Testis (tissue), 2 donors: ENCODE measurements around the gene AIG1.

Experiments
- POLR2A ChIP-seq: fragments of 450-650 bp; IDR thresholded peaks from one replicate; pipeline ENCODE4 v1.6.1; 2017; ENCODE audit warnings: antibody characterized with exemption, mild to moderate bottlenecking, moderate library complexity
- TF ChIP-seq, protein P1 (sequence below), 3 experiments: fragments of 450-650 bp in 2 of 3; fragments of 200-600 bp in 1 of 3; sonication (generic) in 1 of 3; IDR thresholded peaks; one replicate each; pipeline ENCODE4 v1.5.1; 2016 to 2019; ENCODE audit warnings: antibody characterized with exemption in 3 of 3, mild to moderate bottlenecking in 2 of 3, moderate library complexity in 1 of 3

DNA sequence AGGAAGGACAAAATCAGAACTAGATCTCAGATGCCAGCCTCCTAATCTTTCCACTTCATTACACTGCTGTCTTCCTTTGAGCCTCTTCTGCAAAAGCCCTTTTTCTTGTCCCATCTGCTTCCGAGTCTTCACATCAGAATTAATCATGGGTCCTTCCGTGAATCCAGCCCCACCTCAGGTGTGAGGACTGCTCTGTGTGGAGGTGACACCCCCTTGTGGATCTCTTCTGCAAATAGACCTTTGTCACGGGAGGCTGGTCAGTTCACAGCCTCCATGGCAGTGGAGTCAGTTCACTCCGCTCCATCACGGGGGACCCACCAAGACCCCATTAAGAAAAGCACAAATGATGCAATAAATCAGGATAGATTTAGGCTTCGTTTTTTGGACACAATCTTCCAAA lies 218.7 kb downstream of the AIG1 start:
- TF ChIP-seq, protein P1, sequence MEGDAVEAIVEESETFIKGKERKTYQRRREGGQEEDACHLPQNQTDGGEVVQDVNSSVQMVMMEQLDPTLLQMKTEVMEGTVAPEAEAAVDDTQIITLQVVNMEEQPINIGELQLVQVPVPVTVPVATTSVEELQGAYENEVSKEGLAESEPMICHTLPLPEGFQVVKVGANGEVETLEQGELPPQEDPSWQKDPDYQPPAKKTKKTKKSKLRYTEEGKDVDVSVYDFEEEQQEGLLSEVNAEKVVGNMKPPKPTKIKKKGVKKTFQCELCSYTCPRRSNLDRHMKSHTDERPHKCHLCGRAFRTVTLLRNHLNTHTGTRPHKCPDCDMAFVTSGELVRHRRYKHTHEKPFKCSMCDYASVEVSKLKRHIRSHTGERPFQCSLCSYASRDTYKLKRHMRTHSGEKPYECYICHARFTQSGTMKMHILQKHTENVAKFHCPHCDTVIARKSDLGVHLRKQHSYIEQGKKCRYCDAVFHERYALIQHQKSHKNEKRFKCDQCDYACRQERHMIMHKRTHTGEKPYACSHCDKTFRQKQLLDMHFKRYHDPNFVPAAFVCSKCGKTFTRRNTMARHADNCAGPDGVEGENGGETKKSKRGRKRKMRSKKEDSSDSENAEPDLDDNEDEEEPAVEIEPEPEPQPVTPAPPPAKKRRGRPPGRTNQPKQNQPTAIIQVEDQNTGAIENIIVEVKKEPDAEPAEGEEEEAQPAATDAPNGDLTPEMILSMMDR (IDR thresholded peaks at IDR 0.05): peak in 2 of 3 experiments; percentile 4 to 30
- TF ChIP-seq POLR2A: no peak
